SK-N-SH (cell line): ENCODE measurements around the gene CIDEC. TPM values are rescaled to one million over a fixed set of nuclear protein-coding genes. Genes with fewer than 3 reads are reported as not detected.

ENCODE experiments used
- CTCF ChIA-PET: fragments of 300-600, 350-600 bp; formaldehyde crosslinking; extraction: SDS; loops from one replicate; lab custom pipeline; 2021; lab: Yijun Ruan, JAX
- POLR2A ChIA-PET: fragments of 350-600 bp; sonication (Branson Sonifier 250); formaldehyde crosslinking; extraction: SDS; loops from one replicate; lab custom pipeline; 2020; ENCODE audit warnings: antibody characterized with exemption, inconsistent platforms; lab: Yijun Ruan, JAX
- DNase-seq: peaks from one replicate; pipeline ENCODE4 v3.0.0; 2012
- H2AFZ ChIP-seq: fragments of 200-600 bp; sonication (generic); 2 replicates; pipeline ENCODE4 v1.8.1; 2016; ENCODE audit warnings: antibody characterized with exemption, mild to moderate bottlenecking, low read depth
- H3F3A ChIP-seq: fragments of 200-600 bp; sonication (generic); replicated peaks from 2 replicates; pipeline ENCODE3; 2016; ENCODE audit warnings: antibody characterized with exemption, mild to moderate bottlenecking; ENCODE audit not compliant: insufficient read depth
- H3K27ac ChIP-seq, 2 experiments: fragments of 200-500 bp in 1 of 2; fragments of 200-600 bp in 1 of 2; sonication (Bioruptor generic) in 1 of 2; sonication (generic), shearing (Covaris generic) in 1 of 2; 2 replicates each; pipeline versions ENCODE4 v1.5.1 to v1.6.1; 2014 to 2016; ENCODE audit warnings: low read depth in 2 of 2, inconsistent platforms in 1 of 2, low read length in 1 of 2, mild to moderate bottlenecking in 1 of 2, mixed read lengths in 1 of 2
- H3K27me3 ChIP-seq: fragments of 200-600 bp; sonication (generic), shearing (Covaris generic); 2 replicates; pipeline ENCODE4 v1.6.1; 2016; ENCODE audit warnings: mixed run types; ENCODE audit not compliant: insufficient read depth
- H3K36me3 ChIP-seq, 2 experiments: fragments of 200-500 bp in 1 of 2; fragments of 200-600 bp in 1 of 2; sonication (Bioruptor generic) in 1 of 2; sonication (generic) in 1 of 2; replicated peaks in 1 of 2; 2 replicates each; pipeline versions ENCODE3 to v1.5.1; 2014 to 2016; ENCODE audit warnings: low read length in 1 of 2, mild to moderate bottlenecking in 1 of 2; ENCODE audit not compliant: insufficient read depth in 2 of 2, control insufficient read depth in 1 of 2
- H3K4me1 ChIP-seq, 2 experiments: fragments of 200-500 bp in 1 of 2; fragments of 200-600 bp in 1 of 2; sonication (Bioruptor generic) in 1 of 2; sonication (generic), shearing (Covaris generic) in 1 of 2; 2 replicates each; pipeline versions ENCODE4 v1.5.1 to v1.6.1; 2014 to 2016; ENCODE audit warnings: low read depth in 1 of 2, low read length in 1 of 2, mixed run types in 1 of 2; ENCODE audit not compliant: insufficient read depth in 2 of 2, control insufficient read depth in 1 of 2
- H3K4me2 ChIP-seq: fragments of 200-600 bp; sonication (generic), shearing (Covaris generic); 2 replicates; pipeline ENCODE4 v1.6.1; 2017; ENCODE audit warnings: mixed run types
- H3K4me3 ChIP-seq, 2 experiments: fragments of 200-500 bp in 1 of 2; fragments of 200-600 bp in 1 of 2; sonication (Bioruptor generic) in 1 of 2; sonication (generic), shearing (Covaris generic) in 1 of 2; 2 replicates each; pipeline versions ENCODE4 v1.5.1 to v1.8.1; 2014 to 2016; ENCODE audit warnings: low read depth in 2 of 2, inconsistent platforms in 1 of 2, low read length in 1 of 2, mild to moderate bottlenecking in 1 of 2, mixed read lengths in 1 of 2, moderate library complexity in 1 of 2
- H3K79me2 ChIP-seq: fragments of 200-600 bp; sonication (generic); 2 replicates; pipeline ENCODE4 v1.8.1; 2017; ENCODE audit warnings: mild to moderate bottlenecking; ENCODE audit not compliant: insufficient read depth
- H3K9ac ChIP-seq: fragments of 200-600 bp; sonication (generic); 2 replicates; pipeline ENCODE4 v1.6.1; 2017; ENCODE audit warnings: mixed run types
- H3K9me2 ChIP-seq: fragments of 200-600 bp; sonication (generic); 2 replicates; pipeline ENCODE4 v1.6.1; 2017; ENCODE audit warnings: mixed run types
- H3K9me3 ChIP-seq: fragments of 200-600 bp; sonication (generic); 2 replicates; pipeline ENCODE4 v1.6.1; 2017; ENCODE audit warnings: mixed run types, mild to moderate bottlenecking, moderate library complexity
- H4K20me1 ChIP-seq: fragments of 200-600 bp; sonication (generic); 2 replicates; pipeline ENCODE4 v1.6.1; 2017; ENCODE audit warnings: mild to moderate bottlenecking, mixed run types; ENCODE audit not compliant: insufficient read depth
- FOXJ3 ChIP-seq: sonication (generic); formaldehyde crosslinking; IDR thresholded peaks from 2 replicates; pipeline ENCODE4 v1.5.1; 2020; ENCODE audit warnings: mild to moderate bottlenecking, missing genetic modification reagents
- GATA2 ChIP-seq: sonication (generic); formaldehyde crosslinking; IDR thresholded peaks from 2 replicates; pipeline ENCODE4 v1.5.0; 2020; ENCODE audit warnings: mild to moderate bottlenecking, missing genetic modification reagents
- IRF3 ChIP-seq: fragments of 150-350 bp; IDR thresholded peaks from 2 replicates; pipeline ENCODE4 v1.6.1; 2016; ENCODE audit warnings: mild to moderate bottlenecking, low read depth, low read length
- MAX ChIP-seq: IDR thresholded peaks from 2 replicates; pipeline ENCODE4 v1.4.0; 2012; ENCODE audit warnings: low read depth
- RAD21 ChIP-seq: IDR thresholded peaks from 2 replicates; pipeline ENCODE4 v1.6.1; 2012; ENCODE audit warnings: mild to moderate bottlenecking, low read length
- RCOR1 ChIP-seq: fragments of 150-350 bp; IDR thresholded peaks from 2 replicates; pipeline ENCODE4 v1.6.1; 2017; ENCODE audit warnings: antibody characterized with exemption, low read length
- TCF12 ChIP-seq: IDR thresholded peaks from 2 replicates; pipeline ENCODE4 v1.4.0; 2012
- USF2 ChIP-seq: fragments of 150-350 bp; IDR thresholded peaks from 2 replicates; pipeline ENCODE4 v1.6.1; 2017; ENCODE audit warnings: antibody characterized with exemption, low read length, low read depth, borderline replicate concordance
- ZBTB33 ChIP-seq: IDR thresholded peaks from 2 replicates; pipeline ENCODE4 v1.4.0; 2012; ENCODE audit warnings: low read depth, borderline replicate concordance
- WGBS: methylation state at CpG from one replicate; pipeline ENCODE4 v1.1.6; 2017; ENCODE audit warnings: low lambda C conversion rate; 5-methylcytosine and 5-hydroxymethylcytosine counted together
- polyA plus RNA-seq, 3 experiments: library from polyadenylated mRNA; depleted of rRNA; stranded (reverse); fragments of >200 nt; gene quantifications; 2 replicates each; pipeline ENCODE4 v1.2.3, GENCODE V29; 2012

CIDEC gene
- polyA plus RNA-seq, 1 of the 3 experiments (the other 2 are of a cell fraction): not detected

- Histone ChIP-seq H3K27ac (no peak overlapping the region), H4K20me1 (no peaks in the 10 kb centered on the region), H3K4me3 (no peak overlapping the region), H3K4me1 (no peaks in the 10 kb centered on the region), H3F3A (no peaks in the 10 kb centered on the region), H3K27me3 (no peaks in the 10 kb centered on the region), H2AFZ (no peak overlapping the region), H3K9ac (no peak overlapping the region), H3K9me3 (no peaks in the 10 kb centered on the region), H3K9me2 (no peaks in the 10 kb centered on the region), H3K4me2 (no peak overlapping the region), H3K36me3 (peaks cover 11 to 18% of the 10 kb centered on the region in 2 experiments), H3K79me2 (no peaks in the 10 kb centered on the region)
- ChIA-PET CTCF (interaction anchor here (1.7 kb wide), 1 partner anchor 18 kb away, joined by 5 read pairs; no protein-coding TSS in a partner anchor), POLR2A (no interaction called here)
- DNase-seq: no peak
- TF ChIP-seq ZBTB33 (no peak), USF2 (no peak), IRF3 (no peak), TCF12 (no peak), RCOR1 (no peak), MAX (no peak), GATA2 (CRISPR knock-in tag) (no peak), RAD21 (no peak), FOXJ3 (CRISPR knock-in tag) (no peak)
- WGBS: 92% methylated on average over 3 of the region's 3 CpGs
These were observed 48.8 kb downstream of the CIDEC start for GRCh38 chr3:9831253-9831652.

- H3K4me1 ChIP-seq: no peaks in the 10 kb centered on the region
- H2AFZ ChIP-seq: no peak overlapping the region
- no peaks in the 10 kb centered on the region for H3K9me2 ChIP-seq
- DNase-seq: no peak
- no peak overlapping the region for H3K27ac ChIP-seq
- H3K9me3 ChIP-seq: no peaks in the 10 kb centered on the region
- no peaks in the 10 kb centered on the region for H3K79me2 ChIP-seq
- H3K9ac ChIP-seq: no peak overlapping the region
- H3K4me3 ChIP-seq: no peak overlapping the region
- H3K27me3 ChIP-seq: no peaks in the 10 kb centered on the region
- no peak for TF ChIP-seq ZBTB33
- H3K4me2 ChIP-seq: no peak overlapping the region
- peaks cover 6 to 13% of the 10 kb centered on the region in 2 experiments for H3K36me3 ChIP-seq
- no peaks in the 10 kb centered on the region for H4K20me1 ChIP-seq
- no peaks in the 10 kb centered on the region for H3F3A ChIP-seq
- ChIA-PET POLR2A (interaction anchor here (1.2 kb wide), 1 partner anchor 104 kb away, joined by 3 read pairs; no protein-coding TSS in a partner anchor), CTCF (interaction anchor here (1.1 to 1.3 kb wide), 2 partner anchors 20 to 117 kb away, joined by 3 to 4 read pairs; no protein-coding TSS in a partner anchor)
- 94% methylated on average over 6 of the region's 17 CpGs for WGBS
These were observed 51.0 kb downstream of the CIDEC start for GRCh38 chr3:9828801-9829755.
